ENCODE results near the gene PPFIBP2. TPM values are rescaled to one million over a fixed set of nuclear protein-coding genes. Genes with fewer than 3 reads are reported as not detected.

The PPFIBP2 gene
- total RNA-seq, 1 experiment from 2014 or later = 2.5 TPM

DNA sequence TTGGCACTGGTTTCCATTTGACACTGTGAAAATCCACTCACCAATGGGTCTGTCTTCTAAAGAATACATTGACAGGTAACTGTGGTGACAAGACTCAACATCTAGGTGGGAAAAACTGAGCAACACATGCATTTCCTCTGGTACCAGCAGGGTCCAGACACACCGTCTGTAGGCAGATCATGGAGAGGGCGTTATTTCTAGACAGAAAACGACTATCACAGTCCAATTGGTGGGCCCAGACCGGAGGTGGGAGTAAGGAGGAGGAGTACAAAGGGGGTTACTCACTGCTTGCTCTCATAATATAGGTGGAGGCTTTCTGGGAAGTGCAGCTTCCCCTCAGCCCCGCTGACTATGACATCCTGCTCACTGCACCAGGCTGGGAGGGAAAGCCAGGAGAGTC lies 182.6 kb downstream of the PPFIBP2 start:
- DNase-seq (ENCODE audit: low read depth) = no peak

Other genes with a start within 250 kb of the PPFIBP2 start
- gene OLFML1, start 28.5 kb upstream of the PPFIBP2 start, total RNA-seq (2014; rRNA removed; shearing (Covaris generic)) = 0.07 and 0.32 TPM in 2 replicates
- gene CYB5R2, start 159.5 kb downstream of the PPFIBP2 start, total RNA-seq (2014; rRNA removed; shearing (Covaris generic)) = 5.8 and 6.4 TPM in 2 replicates
- 0.57 TPM in 1 of 2 replicates, not detected in the other for gene OVCH2, start 192.5 kb downstream of the PPFIBP2 start, total RNA-seq (2014; rRNA removed; shearing (Covaris generic))

Data from M059J (cell line).